Renal pelvis (tissue), 4 donors: ENCODE measurements around the gene IL6R. TPM values are rescaled to one million over a fixed set of nuclear protein-coding genes. Genes with fewer than 3 reads are reported as not detected.

ENCODE experiments used
- DNase-seq: peaks from one replicate; pipeline ENCODE4 v3.0.0-alpha.2; 2013
- polyA plus RNA-seq, 3 donors: library from polyadenylated mRNA; unstranded; fragments of 120-200 nt; gene quantifications; one replicate each; pipeline ENCODE4 v1.2.1, GENCODE V29; 2013; ENCODE audit not compliant: insufficient read length in 3 of 3

Gene IL6R
- polyA plus RNA-seq, 3 donors, result 5.9 to 11.0 (median 6.4) TPM

- no peak for DNase-seq
These were observed 98.8 kb downstream of the IL6R start for GRCh38 chr1:154503898-154504297.

GRCh38 chr1:154512760-154513159 is 107.6 kb downstream of the IL6R start:
- no peak for DNase-seq

DNA sequence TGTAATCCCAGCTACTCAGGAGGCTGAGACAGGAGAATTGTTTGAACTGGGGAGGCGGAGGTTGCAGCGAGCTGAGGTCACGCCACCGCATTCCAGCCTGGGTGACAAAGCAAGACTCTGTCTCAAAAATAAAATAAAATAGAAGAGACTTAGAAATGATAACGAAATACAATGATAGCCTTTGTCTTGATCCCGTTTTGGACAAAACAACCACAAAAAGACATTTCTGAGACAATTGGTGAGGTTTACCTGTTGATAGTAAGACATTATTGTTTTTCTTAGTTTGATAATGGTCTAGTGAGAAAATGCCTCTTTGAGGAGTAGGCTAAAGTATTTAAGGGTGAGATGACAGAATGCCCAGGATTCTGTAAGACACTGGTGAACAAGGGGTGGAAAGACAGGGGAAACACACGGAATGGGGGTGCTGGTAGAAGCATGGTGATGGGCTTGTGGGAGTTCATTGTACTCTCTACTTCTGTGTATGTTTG is 109.0 kb downstream of the IL6R start:
- no peak for DNase-seq

DNA sequence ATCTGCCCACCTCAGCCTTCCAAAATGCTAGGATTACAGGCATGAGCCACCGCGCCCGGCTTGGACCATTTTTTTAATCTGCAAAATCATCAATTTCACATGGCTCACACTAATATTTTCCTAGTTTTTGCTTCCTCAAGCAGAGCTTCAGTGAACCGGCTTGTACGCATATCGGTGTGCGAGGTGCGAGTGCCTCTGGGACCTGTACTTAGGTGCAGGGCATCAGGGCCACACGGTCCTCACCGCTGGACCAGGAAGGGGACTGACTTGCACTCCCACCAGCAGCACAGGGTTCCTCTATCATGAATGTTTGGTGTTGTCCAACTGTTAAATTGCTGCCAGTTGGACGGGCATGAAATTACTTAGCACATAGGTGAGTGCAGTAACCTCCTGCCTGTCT is 112.5 kb downstream of the IL6R start:
- no peak for DNase-seq

Other genes with a start within 250 kb of the IL6R start
- gene TPM3, start 213.2 kb upstream of the IL6R start, polyA plus RNA-seq, result 100 to 1,000 TPM; 266 to 285 (median 281) TPM
- not detected for gene CFAP141, start 199.0 kb upstream of the IL6R start, polyA plus RNA-seq
- 100 to 1,000 TPM; 173 to 201 (median 194) TPM for gene UBAP2L, start 184.4 kb upstream of the IL6R start, polyA plus RNA-seq
- 10 to 100 TPM; 87.7 to 88.9 (median 88.2) TPM for gene HAX1, start 132.7 kb upstream of the IL6R start, polyA plus RNA-seq
- gene AQP10, start 84.2 kb upstream of the IL6R start, polyA plus RNA-seq, result under 1 TPM; 0.09 to 0.21 (median 0.13) TPM
- gene ATP8B2, start 79.8 kb upstream of the IL6R start, polyA plus RNA-seq, result 10 to 100 TPM; 26.2 to 30.1 (median 27.2) TPM
- gene TDRD10, start 96.9 kb downstream of the IL6R start, polyA plus RNA-seq, result 1 to 10 TPM in 2 of 3 donors, under 1 TPM in 1; 1.00 to 1.7 (median 1.7) TPM
- gene SHE, start 97.1 kb downstream of the IL6R start, polyA plus RNA-seq, result 10 to 100 TPM; 10.2 to 12.4 (median 11.0) TPM
- gene UBE2Q1, start 153.3 kb downstream of the IL6R start, polyA plus RNA-seq, result 100 to 1,000 TPM; 114 to 121 (median 117) TPM
- gene CHRNB2, start 162.4 kb downstream of the IL6R start, polyA plus RNA-seq, result under 1 TPM; 0.36 to 0.61 (median 0.56) TPM
- gene ADAR, start 202.8 kb downstream of the IL6R start, polyA plus RNA-seq, result 100 to 1,000 TPM; 134 to 152 (median 150) TPM